Common myeloid progenitor, CD34-positive (primary cell): Measurements from ENCODE around the gene TSSK3.
A peak's percentile ranks its signal among the peaks of the same experiment; 100 is the strongest.

Source experiments
- CTCF ChIA-PET: fragments of 350-600 bp; sonication (Branson Sonifier 250); formaldehyde crosslinking; loops from one replicate; lab custom pipeline; 2021; ENCODE audit warnings: antibody characterized with exemption; lab: Charles Lee
- POLR2A ChIA-PET: fragments of 350-600 bp; sonication (Branson Sonifier 250); formaldehyde crosslinking; loops from one replicate; lab custom pipeline; 2021; ENCODE audit warnings: antibody characterized with exemption; lab: Charles Lee
- DNase-seq, 3 donors: peaks; one replicate each; pipeline versions ENCODE4 v3.0.0 to v3.0.0-alpha.2; 2013
- H3K27ac ChIP-seq, 2 experiments: 1 replicate in 1 of 2; 2 replicates in 1 of 2; pipeline ENCODE4 v1.7.0; 2013; ENCODE audit warnings: inconsistent platforms in 2 of 2, low read length in 2 of 2, mild to moderate bottlenecking in 2 of 2, low read depth in 1 of 2, moderate library complexity in 1 of 2; ENCODE audit not compliant: severe bottlenecking in 2 of 2, insufficient read depth in 1 of 2, poor library complexity in 1 of 2
- H3K27me3 ChIP-seq, 5 experiments: replicated peaks in 2 of 5; 1 replicate in 3 of 5; 2 replicates in 2 of 5; pipeline versions ENCODE4 v1.6.1 to v1.7.0; 2013; ENCODE audit warnings: low read length in 4 of 5, mild to moderate bottlenecking in 2 of 5, moderate library complexity in 2 of 5, inconsistent platforms in 1 of 5; ENCODE audit not compliant: insufficient read depth in 5 of 5, control insufficient read depth in 4 of 5
- H3K36me3 ChIP-seq, 4 experiments: 1 replicate in 2 of 4; 2 replicates in 2 of 4; pipeline versions ENCODE4 v1.6.1 to v1.7.0; 2013; ENCODE audit warnings: low read length in 3 of 4, control low read depth in 1 of 4, mild to moderate bottlenecking in 1 of 4; ENCODE audit not compliant: control insufficient read depth in 4 of 4, insufficient read depth in 4 of 4
- H3K4me1 ChIP-seq, 4 experiments: 1 replicate in 3 of 4; 2 replicates in 1 of 4; pipeline versions ENCODE4 v1.6.1 to v1.7.1; 2013; ENCODE audit warnings: low read length in 3 of 4, mild to moderate bottlenecking in 3 of 4, control low read depth in 1 of 4, inconsistent platforms in 1 of 4, moderate library complexity in 1 of 4; ENCODE audit not compliant: control insufficient read depth in 4 of 4, insufficient read depth in 4 of 4; ENCODE audit errors: control extremely low read depth in 1 of 4
- H3K4me3 ChIP-seq, 7 experiments: 1 replicate in 4 of 7; 2 replicates in 3 of 7; pipeline versions ENCODE4 v1.5.1 to v1.7.0; 2013; ENCODE audit warnings: mild to moderate bottlenecking in 7 of 7, low read length in 6 of 7, moderate library complexity in 6 of 7, inconsistent platforms in 2 of 7, low read depth in 2 of 7, control low read depth in 1 of 7; ENCODE audit not compliant: insufficient read depth in 4 of 7, control insufficient read depth in 1 of 7; ENCODE audit errors: extremely low read depth in 1 of 7
- H3K9me3 ChIP-seq, 5 experiments: 1 replicate in 4 of 5; 2 replicates in 1 of 5; pipeline versions ENCODE4 v1.6.1 to v1.7.1; 2013; ENCODE audit warnings: low read length in 4 of 5, mild to moderate bottlenecking in 2 of 5, inconsistent platforms in 1 of 5, low read depth in 1 of 5, moderate library complexity in 1 of 5; ENCODE audit not compliant: control insufficient read depth in 4 of 5, insufficient read depth in 2 of 5; ENCODE audit errors: control extremely low read depth in 1 of 5
- WGBS: methylation state at CpG from one replicate; pipeline ENCODE4 v1.1.5; 2013; ENCODE audit not compliant: insufficient coverage; 5-methylcytosine and 5-hydroxymethylcytosine counted together

Gene TSSK3

DNA sequence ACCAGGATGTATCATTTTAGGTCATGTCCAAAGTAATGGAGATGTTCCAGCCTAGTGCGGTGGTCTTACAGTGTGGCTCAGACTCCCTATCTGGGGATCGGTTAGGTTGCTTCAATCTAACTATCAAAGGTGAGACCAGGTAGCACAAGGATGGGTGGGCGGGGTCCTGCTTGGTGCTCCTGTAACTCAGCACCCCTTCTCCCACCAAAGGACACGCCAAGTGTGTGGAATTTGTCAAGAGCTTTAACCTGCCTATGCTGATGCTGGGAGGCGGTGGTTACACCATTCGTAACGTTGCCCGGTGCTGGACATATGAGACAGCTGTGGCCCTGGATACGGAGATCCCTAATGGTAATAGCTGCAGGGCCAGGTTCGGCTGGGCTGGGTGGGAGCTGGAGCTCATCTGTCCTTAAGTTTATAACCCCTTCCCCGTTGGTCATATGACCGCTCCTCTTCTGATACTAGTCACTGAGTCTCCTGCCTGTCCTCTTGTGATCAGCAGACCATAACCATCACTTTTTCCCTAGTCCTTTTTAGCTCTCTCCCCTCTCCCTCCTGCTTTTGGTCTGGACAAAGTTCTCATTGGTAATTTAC is 31.7 kb upstream of the TSSK3 start:
- Histone ChIP-seq H3K36me3 (peaks cover 21 to 79% (median 62%) of the 10 kb centered on the region in 4 experiments), H3K27me3 (no peaks in the 10 kb centered on the region), H3K4me3 (no peak overlapping the region), H3K4me1 (peaks cover 0 to 15% (median 12%) of the 10 kb centered on the region in 4 experiments), H3K27ac (no peak overlapping the region), H3K9me3 (no peaks in the 10 kb centered on the region)
- POLR2A ChIA-PET: no interaction called here
- DNase-seq: no peak
- CTCF ChIA-PET: interaction anchor here (0.9 to 1.6 kb wide), 7 partner anchors 9 to 115 kb away, joined by 3 to 8 read pairs (median 4); no protein-coding TSS in a partner anchor
- WGBS: 98% methylated on average over 12 of the region's 12 CpGs

DNA sequence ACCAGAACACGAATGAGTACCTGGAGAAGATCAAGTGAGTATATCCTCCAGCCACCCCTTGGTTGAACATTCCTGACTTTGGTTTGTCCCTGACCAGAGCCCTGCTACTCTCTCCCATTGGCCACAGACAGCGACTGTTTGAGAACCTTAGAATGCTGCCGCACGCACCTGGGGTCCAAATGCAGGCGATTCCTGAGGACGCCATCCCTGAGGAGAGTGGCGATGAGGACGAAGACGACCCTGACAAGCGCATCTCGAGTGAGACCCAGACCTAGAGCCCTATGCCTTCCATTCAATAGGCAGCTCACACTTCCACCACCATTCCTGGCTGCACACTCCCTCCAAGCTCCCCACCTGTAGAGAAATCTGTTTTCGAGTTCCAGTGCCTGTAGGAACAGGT is 30.8 kb upstream of the TSSK3 start:
- Histone ChIP-seq H3K27me3 (no peaks in the 10 kb centered on the region), H3K4me1 (peaks cover 0 to 21% (median 17%) of the 10 kb centered on the region in 4 experiments), H3K27ac (no peak overlapping the region), H3K9me3 (no peaks in the 10 kb centered on the region), H3K36me3 (peaks cover 21 to 73% (median 59%) of the 10 kb centered on the region in 4 experiments), H3K4me3 (no peak overlapping the region)
- DNase-seq: no peak
- ChIA-PET POLR2A (interaction anchor here (1.6 kb wide), 1 partner anchor 10 kb away, joined by 3 read pairs; no protein-coding TSS in a partner anchor), CTCF (interaction anchor here (0.8 to 1.6 kb wide), 8 partner anchors 10 to 116 kb away, joined by 3 to 8 read pairs (median 4); no protein-coding TSS in a partner anchor)
- over 99% methylated on average over 11 of the region's 12 CpGs for WGBS

DNA sequence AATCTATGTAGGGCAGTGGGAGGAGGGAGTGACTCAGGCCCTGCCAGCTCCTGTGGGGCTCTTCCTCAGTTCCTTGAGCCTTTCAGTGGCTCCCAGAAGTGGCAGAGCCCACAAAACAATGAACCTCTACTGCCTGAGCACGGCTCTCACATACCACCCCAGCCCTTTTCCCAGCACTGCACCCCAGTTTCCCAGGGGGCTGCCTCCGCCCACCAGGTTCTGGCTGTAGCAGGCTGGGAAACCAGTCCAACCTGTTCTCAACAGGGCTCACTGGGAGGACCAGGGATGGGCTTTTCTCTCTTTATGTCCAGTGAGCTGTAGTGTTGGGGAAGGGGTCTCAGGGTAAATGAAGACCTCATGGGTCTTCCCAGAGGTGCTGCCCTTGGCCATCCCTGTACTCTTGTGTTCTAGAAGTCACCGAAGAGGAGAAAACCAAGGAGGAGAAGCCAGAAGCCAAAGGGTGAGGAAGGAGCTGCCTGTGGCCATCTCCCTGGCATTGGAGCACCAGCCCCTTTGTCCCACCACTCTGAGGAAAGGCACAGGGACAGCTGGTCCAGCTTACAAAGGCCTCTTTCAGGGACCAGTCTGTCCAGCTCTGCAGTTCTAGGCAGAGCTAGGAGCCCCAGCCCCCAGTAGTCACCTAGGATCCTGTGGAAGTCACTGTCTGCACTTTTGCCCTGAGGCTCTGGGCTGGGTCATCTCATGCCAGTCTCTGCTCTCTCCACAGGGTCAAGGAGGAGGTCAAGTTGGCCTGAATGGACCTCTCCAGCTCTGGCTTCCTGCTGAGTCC is 29.9 kb upstream of the TSSK3 start:
- Histone ChIP-seq H3K36me3 (peaks cover 18 to 65% (median 51%) of the 10 kb centered on the region in 4 experiments), H3K4me1 (peaks cover 0 to 30% (median 27%) of the 10 kb centered on the region in 4 experiments), H3K4me3 (no peak overlapping the region), H3K27ac (no peak overlapping the region), H3K27me3 (peaks cover 0 to 3% (median 0%) of the 10 kb centered on the region in 5 experiments), H3K9me3 (no peaks in the 10 kb centered on the region)
- CTCF ChIA-PET: interaction anchor here (0.8 to 2.2 kb wide), 8 partner anchors 9 to 117 kb away, joined by 3 to 16 read pairs (median 4); no protein-coding TSS in a partner anchor
- no peak for DNase-seq
- POLR2A ChIA-PET: interaction anchor here (1.6 kb wide), 1 partner anchor 11 kb away, joined by 3 read pairs; no protein-coding TSS in a partner anchor
- 100% methylated on average over 1 of the region's 3 CpGs for WGBS

DNA sequence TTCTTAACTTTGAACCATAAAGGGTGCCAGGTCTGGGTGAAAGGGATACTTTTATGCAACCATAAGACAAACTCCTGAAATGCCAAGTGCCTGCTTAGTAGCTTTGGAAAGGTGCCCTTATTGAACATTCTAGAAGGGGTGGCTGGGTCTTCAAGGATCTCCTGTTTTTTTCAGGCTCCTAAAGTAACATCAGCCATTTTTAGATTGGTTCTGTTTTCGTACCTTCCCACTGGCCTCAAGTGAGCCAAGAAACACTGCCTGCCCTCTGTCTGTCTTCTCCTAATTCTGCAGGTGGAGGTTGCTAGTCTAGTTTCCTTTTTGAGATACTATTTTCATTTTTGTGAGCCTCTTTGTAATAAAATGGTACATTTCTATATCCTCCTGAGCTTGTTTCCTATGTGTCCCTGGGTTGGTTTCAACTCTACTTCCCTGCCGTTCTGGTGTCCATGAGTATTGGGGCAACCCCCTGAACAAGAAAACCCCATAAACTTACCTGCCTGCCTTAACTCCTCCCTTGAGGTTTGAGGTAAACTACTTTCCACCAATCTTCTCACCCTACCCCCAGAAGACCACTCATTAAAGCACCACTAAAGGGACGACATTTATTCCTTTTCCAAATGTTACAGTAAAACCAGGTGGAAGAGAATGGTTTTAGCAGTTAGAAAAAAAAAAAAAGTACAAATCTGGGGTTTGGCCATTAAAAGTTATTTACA is 28.9 kb upstream of the TSSK3 start:
- ChIA-PET POLR2A (no interaction called here), CTCF (interaction anchor here (1.3 to 2.2 kb wide), 4 partner anchors 10 to 117 kb away, joined by 3 to 16 read pairs (median 6); no protein-coding TSS in a partner anchor)
- Histone ChIP-seq H3K9me3 (no peaks in the 10 kb centered on the region), H3K27ac (no peak overlapping the region), H3K36me3 (peaks cover 12 to 55% (median 43%) of the 10 kb centered on the region in 4 experiments), H3K4me3 (no peak overlapping the region), H3K4me1 (peaks cover 0 to 39% (median 36%) of the 10 kb centered on the region in 4 experiments), H3K27me3 (peaks cover 0 to 3% (median 0%) of the 10 kb centered on the region in 5 experiments)
- WGBS: 83% methylated on average over 1 of the region's 3 CpGs
- DNase-seq: no peak

DNA sequence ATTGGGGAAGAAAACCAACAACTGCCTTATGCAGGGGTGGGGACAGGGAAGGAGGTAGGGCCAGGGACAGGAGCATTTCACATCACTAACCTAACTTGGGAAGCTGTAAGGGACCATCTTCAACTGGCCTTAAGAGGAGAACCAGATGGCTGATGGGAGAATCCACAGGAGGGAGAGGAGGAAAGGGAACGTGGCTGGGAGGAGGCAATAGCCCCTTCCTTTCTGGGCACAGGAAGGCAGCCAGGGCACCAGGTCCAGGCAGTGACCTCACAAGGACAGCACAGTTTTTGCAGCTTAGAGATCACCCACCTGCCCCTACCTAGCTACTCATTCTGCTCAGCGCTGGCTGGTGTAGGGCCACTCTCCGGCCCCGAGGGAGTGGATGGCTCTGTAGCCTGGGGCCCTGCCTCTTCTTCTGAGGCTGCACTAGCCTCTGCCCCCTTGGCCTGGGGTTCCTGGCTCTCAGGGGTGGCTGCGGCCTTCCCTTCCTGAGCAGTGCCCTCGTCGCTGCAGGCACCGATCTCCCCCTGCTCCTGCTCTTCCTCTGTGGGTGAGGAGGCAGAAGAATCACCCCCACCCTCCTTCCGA is 28.0 kb upstream of the TSSK3 start:
- H3K4me3 ChIP-seq: peak overlapping the region in 6 of 7 experiments; percentile 51 to 80 (median 66)

More for the DNA sequence above, 28.0 kb upstream of the TSSK3 start:
- H3K4me1 ChIP-seq: peaks cover 0 to 48% (median 45%) of the 10 kb centered on the region in 4 experiments
- no peak for DNase-seq
- ChIA-PET CTCF (interaction anchor here (1.7 to 2.2 kb wide), 2 partner anchors 38 to 118 kb away, joined by 3 to 16 read pairs; no protein-coding TSS in a partner anchor), POLR2A (interaction anchor here (1.3 to 3.6 kb wide), 3 partner anchors 12 to 38 kb away, joined by 7 to 27 read pairs (median 13); partner anchors contain the start of genes FAM229A and TSSK3)
- H3K27ac ChIP-seq: no peak overlapping the region
- H3K9me3 ChIP-seq: no peaks in the 10 kb centered on the region
- peaks cover 0 to 3% (median 0%) of the 10 kb centered on the region in 5 experiments for H3K27me3 ChIP-seq
- 62% methylated on average over 5 of the region's 9 CpGs for WGBS
- H3K36me3 ChIP-seq: peaks cover 9 to 46% (median 35%) of the 10 kb centered on the region in 4 experiments
